ENCODE data around the gene PSMD13. TPM values are rescaled to one million over a fixed set of nuclear protein-coding genes. Genes with fewer than 3 reads are reported as not detected.
"Not testable (repeated sequence)": the region's sequence is repeated elsewhere in the genome, so short reads cannot be mapped to it uniquely, and the experiment has no call there.

Gene PSMD13
- total RNA-seq, 3 donors from 2014 or later, result 348 to 399 (median 390) TPM

DNA sequence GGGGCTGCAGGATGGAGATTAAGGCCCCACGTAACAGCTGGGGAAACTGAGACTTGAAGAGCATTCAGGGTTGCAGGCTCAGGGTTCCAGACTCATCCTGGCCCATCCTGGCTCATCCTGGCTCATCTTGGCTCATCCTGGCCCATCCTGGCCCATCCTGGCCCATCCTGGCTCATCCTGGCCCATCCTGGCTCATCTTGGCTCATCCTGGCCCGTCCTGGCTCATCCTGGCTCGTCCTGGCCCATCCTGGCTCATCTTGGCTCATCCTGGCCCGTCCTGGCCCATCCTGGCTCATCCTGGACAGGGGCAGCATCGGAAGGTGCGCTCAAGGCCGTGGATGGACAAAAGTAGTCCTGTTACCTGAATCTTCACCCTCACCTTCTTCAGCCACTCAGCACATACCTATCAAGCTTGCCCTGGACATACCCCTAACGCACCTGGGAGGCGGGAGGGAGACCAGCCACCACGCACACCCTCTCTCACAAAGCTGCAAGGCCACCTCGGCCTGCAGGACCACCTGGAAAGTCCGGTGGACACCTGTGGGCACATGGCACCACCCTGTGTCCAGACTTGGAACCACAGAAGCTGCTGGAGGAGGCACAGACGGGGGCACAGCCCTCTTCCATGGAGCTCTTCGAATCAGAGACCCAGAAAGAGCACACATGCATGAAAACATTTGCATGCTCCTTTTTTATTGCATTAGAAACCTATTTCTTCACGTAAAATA, 21.2 kb downstream of the PSMD13 start:
- H3K9me3 Mint-ChIP-seq, result no peaks in the 10 kb centered on the region
- peaks cover 2% of the 10 kb centered on the region for H3K36me3 Mint-ChIP-seq (ENCODE audit: insufficient read depth)
- H3K27me3 Mint-ChIP-seq (ENCODE audit: low read depth), result no peaks in the 10 kb centered on the region
- no peak for ATAC-seq
- no peak overlapping the region for H3K4me3 Mint-ChIP-seq
- DNase-seq, result no peak
- no peaks in the 10 kb centered on the region for H3K4me1 Mint-ChIP-seq (ENCODE audit: low read depth)

- no peak for ATAC-seq
These were observed 22.6 kb downstream of the PSMD13 start for GRCh38 chr11:259413-259812.

DNA sequence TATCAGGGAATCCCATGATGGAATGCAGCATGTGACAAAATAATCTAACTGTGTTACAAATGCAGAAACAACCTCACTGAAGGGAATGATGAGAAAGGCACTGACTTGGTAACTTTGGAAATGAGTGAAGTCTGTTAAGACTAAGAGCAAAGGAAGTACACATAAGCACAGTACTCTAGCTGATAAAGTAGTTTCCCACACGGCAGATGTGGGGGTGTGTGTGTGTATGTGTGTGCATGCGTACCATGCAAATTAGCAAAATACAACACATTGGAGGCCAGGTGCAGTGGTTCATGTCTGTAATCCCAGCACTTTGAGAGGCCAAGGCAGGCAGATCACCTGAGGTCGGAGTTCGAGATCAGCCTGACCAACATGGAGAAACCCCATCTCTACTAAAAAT, 24.8 kb downstream of the PSMD13 start:
- no peak for DNase-seq
- ATAC-seq, result no peak
- peaks cover 3% of the 10 kb centered on the region for H3K4me1 Mint-ChIP-seq (ENCODE audit: low read depth)
- no peak overlapping the region for H3K4me3 Mint-ChIP-seq
- no peaks in the 10 kb centered on the region for H3K27me3 Mint-ChIP-seq (ENCODE audit: low read depth)
- no peaks in the 10 kb centered on the region for H3K9me3 Mint-ChIP-seq
- no peaks in the 10 kb centered on the region for H3K36me3 Mint-ChIP-seq (ENCODE audit: insufficient read depth)

More at GRCh38 chr11:259413-259812, 22.6 kb downstream of the PSMD13 start:
- no peaks in the 10 kb centered on the region for H3K9me3 Mint-ChIP-seq
- no peak overlapping the region for H3K4me3 Mint-ChIP-seq
- H3K4me1 Mint-ChIP-seq (ENCODE audit: low read depth), result no peaks in the 10 kb centered on the region
- no peak for DNase-seq
- H3K27me3 Mint-ChIP-seq (ENCODE audit: low read depth), result no peaks in the 10 kb centered on the region
- no peaks in the 10 kb centered on the region for H3K36me3 Mint-ChIP-seq (ENCODE audit: insufficient read depth)

- H3K36me3 Mint-ChIP-seq (ENCODE audit: insufficient read depth), result no peaks in the 10 kb centered on the region
- H3K27me3 Mint-ChIP-seq (ENCODE audit: low read depth), result no peaks in the 10 kb centered on the region
- peak overlapping the region; percentile 70 for H3K4me3 Mint-ChIP-seq
- peaks cover 39% of the 10 kb centered on the region for H3K4me1 Mint-ChIP-seq (ENCODE audit: low read depth)
- ATAC-seq (peak; percentile 53 to 55), DNase-seq (no peak)
- H3K9me3 Mint-ChIP-seq, result no peaks in the 10 kb centered on the region
These were observed 30.1 kb downstream of the PSMD13 start for GRCh38 chr11:266676-267439.

GRCh38 chr11:267491-267994, 30.8 kb downstream of the PSMD13 start:
- no peaks in the 10 kb centered on the region for H3K36me3 Mint-ChIP-seq (ENCODE audit: insufficient read depth)
- H3K4me3 Mint-ChIP-seq, result peak overlapping the region; percentile 84
- no peaks in the 10 kb centered on the region for H3K9me3 Mint-ChIP-seq
- DNase-seq (no peak), ATAC-seq (peak; percentile 5 to 34)
- no peaks in the 10 kb centered on the region for H3K27me3 Mint-ChIP-seq (ENCODE audit: low read depth)
- H3K4me1 Mint-ChIP-seq (ENCODE audit: low read depth), result peaks cover 39% of the 10 kb centered on the region

DNA sequence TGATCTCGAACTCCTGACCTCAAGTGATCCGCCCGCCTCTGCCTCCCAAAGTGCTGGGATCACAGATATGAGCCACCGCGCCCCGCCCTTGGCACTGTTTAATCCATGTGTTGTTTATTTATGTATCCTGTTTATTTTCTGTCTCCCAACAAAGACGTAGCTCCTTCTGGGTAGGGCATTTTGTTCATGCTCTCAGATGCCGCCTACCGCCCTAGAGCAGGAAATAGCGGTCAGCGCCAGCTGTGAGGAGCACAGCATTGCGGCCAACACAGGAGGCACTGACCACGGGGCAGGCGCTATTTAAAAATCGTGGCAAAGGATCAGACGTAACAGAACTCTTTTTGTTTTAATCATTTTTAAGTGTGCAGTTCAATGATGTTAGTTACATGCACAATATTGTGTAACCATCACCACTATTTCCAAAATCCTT, 32.0 kb downstream of the PSMD13 start:
- Mint-ChIP-seq H3K4me3 (peak overlapping the region; percentile 84), H3K4me1 (ENCODE audit: low read depth) (peaks cover 39% of the 10 kb centered on the region)
- not testable (repeated sequence) for DNase-seq; H3K27me3 Mint-ChIP-seq (ENCODE audit: low read depth); H3K9me3 Mint-ChIP-seq; H3K36me3 Mint-ChIP-seq (ENCODE audit: insufficient read depth)
- peak in 1 of 2 donors; percentile 5 for ATAC-seq

DNA sequence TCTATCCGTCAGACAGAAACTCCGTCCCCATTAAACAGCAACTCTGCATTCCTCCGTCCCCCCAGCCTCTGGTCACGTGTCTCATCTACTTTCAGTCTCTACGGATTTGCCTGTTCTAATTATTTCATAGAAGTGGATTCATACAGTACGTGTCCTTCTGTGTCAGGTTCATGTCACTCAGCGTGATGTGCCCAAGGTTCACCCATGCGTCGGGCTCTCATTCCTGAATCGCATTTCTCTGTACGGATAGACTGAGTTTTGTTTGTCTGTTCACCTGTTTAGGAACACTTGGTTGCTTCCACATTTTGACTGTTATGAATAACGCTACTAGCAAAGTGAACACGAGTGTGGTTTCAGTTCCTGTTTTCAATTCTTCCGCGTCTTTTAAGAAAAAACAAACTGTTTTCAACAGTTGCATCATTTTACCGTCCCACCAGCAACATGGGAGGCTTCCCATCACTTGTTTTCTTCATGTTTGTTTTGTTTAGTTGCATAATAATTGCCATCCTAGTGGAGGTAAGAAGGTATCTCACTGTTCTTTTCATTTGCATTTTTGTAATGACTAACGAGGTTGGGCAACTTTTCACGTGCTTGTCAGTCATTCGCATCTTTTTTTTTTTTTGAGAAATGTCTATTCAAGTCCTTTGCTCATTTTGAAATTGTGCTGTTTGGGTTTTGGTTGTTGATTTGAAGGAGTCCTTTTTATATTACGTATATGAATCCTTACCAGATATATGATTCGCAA, 32.5 kb downstream of the PSMD13 start:
- Mint-ChIP-seq H3K4me3 (peak overlapping the region; percentile 84), H3K4me1 (ENCODE audit: low read depth) (peaks cover 39% of the 10 kb centered on the region), H3K9me3 (no peaks in the 10 kb centered on the region), H3K36me3 (ENCODE audit: insufficient read depth) (no peaks in the 10 kb centered on the region), H3K27me3 (ENCODE audit: low read depth) (no peaks in the 10 kb centered on the region)
- DNase-seq (no peak), ATAC-seq (peak; percentile 76 to 83)

GRCh38 chr11:270451-271318, 33.9 kb downstream of the PSMD13 start:
- DNase-seq, result no peak
- Mint-ChIP-seq H3K4me3 (no peak overlapping the region), H3K4me1 (ENCODE audit: low read depth) (peaks cover 38% of the 10 kb centered on the region), H3K36me3 (ENCODE audit: insufficient read depth) (no peaks in the 10 kb centered on the region), H3K9me3 (no peaks in the 10 kb centered on the region), H3K27me3 (ENCODE audit: low read depth) (no peaks in the 10 kb centered on the region)
- ATAC-seq, result no peak

DNA sequence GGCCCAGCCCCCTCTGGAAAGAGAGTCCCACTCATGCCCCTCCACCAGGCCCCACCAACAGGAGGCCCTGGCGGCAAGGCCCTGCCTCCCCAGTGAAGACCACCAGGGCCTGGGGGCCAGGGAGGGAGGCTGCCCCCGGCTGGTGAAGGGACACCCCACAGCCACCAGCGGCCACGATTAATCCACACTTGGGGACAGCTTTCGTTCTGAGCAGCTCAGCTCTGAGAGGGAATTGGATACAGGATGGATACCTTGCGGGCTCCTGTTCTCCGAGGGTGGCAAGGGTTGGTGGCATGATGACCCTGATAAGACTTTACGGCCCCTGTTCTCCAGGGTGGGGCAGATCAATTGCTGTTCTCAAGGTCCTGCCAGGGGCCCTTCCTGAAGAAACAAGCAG, 34.5 kb downstream of the PSMD13 start:
- H3K4me3 Mint-ChIP-seq, result no peak overlapping the region
- DNase-seq, result no peak

GRCh38 chr11:272195-272930, 35.6 kb downstream of the PSMD13 start:
- Mint-ChIP-seq H3K4me3 (no peak overlapping the region), H3K9me3 (peaks cover 10% of the 10 kb centered on the region), H3K4me1 (ENCODE audit: low read depth) (peaks cover 32% of the 10 kb centered on the region), H3K27me3 (ENCODE audit: low read depth) (no peaks in the 10 kb centered on the region), H3K36me3 (ENCODE audit: insufficient read depth) (no peaks in the 10 kb centered on the region)
- ATAC-seq, result no peak
- DNase-seq, result no peak

More for the DNA sequence above, 34.5 kb downstream of the PSMD13 start:
- peaks cover 4% of the 10 kb centered on the region for H3K9me3 Mint-ChIP-seq
- peaks cover 38% of the 10 kb centered on the region for H3K4me1 Mint-ChIP-seq (ENCODE audit: low read depth)
- H3K27me3 Mint-ChIP-seq (ENCODE audit: low read depth), result no peaks in the 10 kb centered on the region
- no peak for ATAC-seq
- H3K36me3 Mint-ChIP-seq (ENCODE audit: insufficient read depth), result no peaks in the 10 kb centered on the region

GRCh38 chr11:272931-273198, 36.1 kb downstream of the PSMD13 start:
- peaks cover 12% of the 10 kb centered on the region for H3K9me3 Mint-ChIP-seq
- ATAC-seq, result no peak

GRCh38 chr11:276219-276618, 39.4 kb downstream of the PSMD13 start:
- Mint-ChIP-seq H3K4me3 (no peak overlapping the region), H3K4me1 (ENCODE audit: low read depth) (peaks cover 22% of the 10 kb centered on the region), H3K36me3 (ENCODE audit: insufficient read depth) (no peaks in the 10 kb centered on the region), H3K9me3 (peaks cover 12% of the 10 kb centered on the region), H3K27me3 (ENCODE audit: low read depth) (peaks cover 8% of the 10 kb centered on the region)
- no peak for ATAC-seq
- DNase-seq, result no peak

More at GRCh38 chr11:272931-273198, 36.1 kb downstream of the PSMD13 start:
- no peak for DNase-seq
- Mint-ChIP-seq H3K36me3 (ENCODE audit: insufficient read depth) (no peaks in the 10 kb centered on the region), H3K4me3 (no peak overlapping the region), H3K27me3 (ENCODE audit: low read depth) (no peaks in the 10 kb centered on the region), H3K4me1 (ENCODE audit: low read depth) (peaks cover 32% of the 10 kb centered on the region)
